Measurements from ENCODE around the gene CLIC6. TPM values are rescaled to one million over a fixed set of nuclear protein-coding genes. Genes with fewer than 3 reads are reported as not detected.

The CLIC6 gene
- total and polyA plus RNA-seq, 8 donors = 1.0 to 13.2 (median 2.1) TPM

DNA sequence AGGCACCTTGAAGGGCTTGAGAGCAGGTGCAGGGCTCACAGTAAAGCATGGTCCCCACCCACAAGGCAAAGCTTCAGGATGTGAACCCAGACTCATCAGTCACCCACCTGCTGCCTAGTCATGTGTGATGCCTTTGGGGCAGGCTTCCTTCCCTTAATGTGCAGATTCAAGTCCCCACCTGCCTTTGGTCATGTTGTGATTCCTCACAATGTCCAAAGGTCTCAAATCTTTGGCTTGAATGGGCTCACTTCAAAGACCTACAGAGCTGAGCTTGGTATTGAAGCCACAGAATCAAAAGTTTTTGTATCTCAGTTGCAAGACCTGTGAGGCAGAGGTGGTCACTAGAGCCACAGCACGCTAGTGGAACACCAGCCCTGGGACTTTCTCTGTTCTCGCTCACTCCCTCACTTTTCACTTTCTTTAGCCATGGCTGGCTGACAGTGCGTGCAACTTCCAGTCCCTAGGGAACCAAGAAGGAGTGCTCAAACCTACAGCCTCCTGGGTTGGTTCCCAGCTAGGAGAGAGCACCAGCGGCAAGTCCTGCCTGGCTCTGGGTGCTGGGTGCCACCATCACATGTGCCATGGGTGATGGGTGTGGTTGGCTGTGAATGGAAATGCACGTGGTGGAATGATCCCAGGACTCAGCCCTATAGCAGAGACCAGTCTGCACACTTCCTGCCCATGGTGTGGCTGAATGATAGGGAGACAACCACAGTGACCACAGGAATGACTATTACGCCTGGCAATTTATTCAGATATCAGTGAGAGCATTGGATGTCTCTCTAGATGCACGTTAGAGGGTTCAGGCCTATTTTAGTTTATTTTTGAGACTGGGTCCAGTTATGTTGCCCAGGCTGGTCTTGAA is 26.4 kb upstream of the CLIC6 start:
- DNase-seq = no peak
- no peak overlapping the region for H3K27ac ChIP-seq
- 74 to 91% methylated on average over 7 of the region's 7 CpGs for WGBS, 2 donors
- no peaks in the 10 kb centered on the region for H3K9me3 ChIP-seq
- no peak overlapping the region for H3K4me3 ChIP-seq
- intact Hi-C loops (cut with DNase I) = no loop called here
- no peaks in the 10 kb centered on the region for H3K36me3 ChIP-seq
- TF ChIP-seq, protein P1, sequence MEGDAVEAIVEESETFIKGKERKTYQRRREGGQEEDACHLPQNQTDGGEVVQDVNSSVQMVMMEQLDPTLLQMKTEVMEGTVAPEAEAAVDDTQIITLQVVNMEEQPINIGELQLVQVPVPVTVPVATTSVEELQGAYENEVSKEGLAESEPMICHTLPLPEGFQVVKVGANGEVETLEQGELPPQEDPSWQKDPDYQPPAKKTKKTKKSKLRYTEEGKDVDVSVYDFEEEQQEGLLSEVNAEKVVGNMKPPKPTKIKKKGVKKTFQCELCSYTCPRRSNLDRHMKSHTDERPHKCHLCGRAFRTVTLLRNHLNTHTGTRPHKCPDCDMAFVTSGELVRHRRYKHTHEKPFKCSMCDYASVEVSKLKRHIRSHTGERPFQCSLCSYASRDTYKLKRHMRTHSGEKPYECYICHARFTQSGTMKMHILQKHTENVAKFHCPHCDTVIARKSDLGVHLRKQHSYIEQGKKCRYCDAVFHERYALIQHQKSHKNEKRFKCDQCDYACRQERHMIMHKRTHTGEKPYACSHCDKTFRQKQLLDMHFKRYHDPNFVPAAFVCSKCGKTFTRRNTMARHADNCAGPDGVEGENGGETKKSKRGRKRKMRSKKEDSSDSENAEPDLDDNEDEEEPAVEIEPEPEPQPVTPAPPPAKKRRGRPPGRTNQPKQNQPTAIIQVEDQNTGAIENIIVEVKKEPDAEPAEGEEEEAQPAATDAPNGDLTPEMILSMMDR (IDR thresholded peaks at IDR 0.05) = no peak
- FAIRE-seq = no peak
- H3K27me3 ChIP-seq = no peaks in the 10 kb centered on the region
- H3K4me1 ChIP-seq = no peaks in the 10 kb centered on the region
- ATAC-seq = no peak

DNA sequence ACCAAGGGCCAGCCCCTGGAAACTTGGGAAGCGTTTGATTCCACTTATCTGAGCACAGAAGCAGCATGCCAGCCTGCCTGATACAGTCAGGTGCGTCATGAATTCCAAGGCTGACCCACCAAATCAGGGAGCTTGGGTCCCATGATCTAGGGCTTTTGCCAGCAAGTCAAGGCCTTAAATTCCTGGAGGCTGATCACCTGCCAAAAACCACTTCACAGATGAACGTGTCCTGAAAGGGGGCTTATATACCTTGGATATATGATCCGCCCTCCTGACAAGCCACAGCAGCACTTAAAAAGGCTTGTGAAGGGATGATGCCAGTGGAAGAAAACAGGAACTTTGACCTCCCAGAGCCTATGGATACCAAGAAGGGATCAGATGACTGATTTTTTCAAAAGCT is 24.0 kb upstream of the CLIC6 start:
- Histone ChIP-seq H3K36me3 (no peaks in the 10 kb centered on the region), H3K9me3 (no peaks in the 10 kb centered on the region), H3K27me3 (no peaks in the 10 kb centered on the region), H3K27ac (no peak overlapping the region), H3K4me1 (no peaks in the 10 kb centered on the region), H3K4me3 (no peak overlapping the region)
- 31 to 35% methylated on average over 4 of the region's 4 CpGs for WGBS, 2 donors
- intact Hi-C loops (cut with DNase I) = no loop called here
- FAIRE-seq (no peak), ATAC-seq (peak; percentile 49 to 65 (median 54)), DNase-seq (peak in 2 of 6 donors; percentile 11 to 26)
- TF ChIP-seq, protein P1 (IDR thresholded peaks at IDR 0.05) = no peak

DNA sequence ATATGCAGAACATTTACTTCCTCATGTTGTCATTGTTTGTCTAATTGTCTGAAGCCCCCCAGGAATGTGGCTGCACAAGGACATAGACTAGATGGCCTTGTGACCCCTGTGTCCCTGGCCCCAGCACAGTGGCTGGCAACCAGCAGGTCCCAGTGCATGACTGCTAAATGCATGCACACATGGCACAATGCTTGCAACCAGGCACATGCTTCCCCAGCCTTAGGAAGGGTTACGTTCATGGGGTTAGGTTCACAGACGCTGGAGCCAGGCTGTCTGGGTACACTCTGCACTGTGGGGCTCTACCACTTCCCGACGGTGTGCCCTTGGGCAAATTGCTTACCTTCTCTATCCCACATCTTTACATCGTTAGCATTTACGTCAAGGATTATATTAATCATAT is 21.2 kb upstream of the CLIC6 start:
- Histone ChIP-seq H3K4me3 (no peak overlapping the region), H3K36me3 (no peaks in the 10 kb centered on the region), H3K9me3 (no peaks in the 10 kb centered on the region), H3K4me1 (no peaks in the 10 kb centered on the region), H3K27me3 (no peaks in the 10 kb centered on the region), H3K27ac (no peak overlapping the region)
- no peak for FAIRE-seq
- no peak for DNase-seq
- 61 to 64% methylated on average over 6 of the region's 6 CpGs for WGBS, 2 donors
- intact Hi-C loops (cut with DNase I) = no loop called here
- no peak for ATAC-seq
- TF ChIP-seq, protein P1 (IDR thresholded peaks at IDR 0.05) = no peak

DNA sequence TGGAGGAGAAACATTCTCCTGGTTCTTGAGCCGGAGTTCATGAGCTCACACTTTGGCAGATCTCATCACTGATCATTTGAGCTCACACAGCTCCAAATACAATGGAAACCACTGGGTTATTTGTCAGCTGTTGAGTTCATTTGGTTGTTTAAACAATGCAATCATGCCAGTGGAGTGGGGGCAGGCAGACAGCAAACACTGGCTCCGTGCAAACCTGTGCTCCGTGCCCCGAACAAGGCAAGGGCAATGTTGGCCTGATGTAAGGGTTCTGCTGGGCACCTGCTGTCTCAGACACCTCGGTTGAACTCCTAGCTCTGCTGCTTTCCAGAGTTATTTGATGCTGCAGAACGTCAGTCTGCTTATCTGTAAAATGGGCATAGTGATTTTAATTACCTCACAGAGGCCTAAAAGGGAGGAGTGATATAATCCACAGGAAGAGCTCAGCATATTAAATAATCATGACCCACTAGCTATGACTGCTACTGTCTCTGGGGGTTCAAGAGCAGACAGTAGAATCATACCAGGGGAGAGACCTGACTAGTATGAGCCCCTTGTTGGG is 20.0 kb upstream of the CLIC6 start:
- Histone ChIP-seq H3K4me3 (no peak overlapping the region), H3K9me3 (no peaks in the 10 kb centered on the region), H3K4me1 (no peaks in the 10 kb centered on the region), H3K27ac (no peak overlapping the region), H3K27me3 (no peaks in the 10 kb centered on the region), H3K36me3 (no peaks in the 10 kb centered on the region)
- TF ChIP-seq, protein P1 (IDR thresholded peaks at IDR 0.05) = no peak
- DNase-seq = no peak
- no peak for FAIRE-seq
- ATAC-seq = peak in 3 of 4 donors; percentile 53 to 61 (median 53)
- intact Hi-C loops (cut with DNase I) = no loop called here
- 36 to 37% methylated on average over 6 of the region's 6 CpGs for WGBS, 2 donors

DNA sequence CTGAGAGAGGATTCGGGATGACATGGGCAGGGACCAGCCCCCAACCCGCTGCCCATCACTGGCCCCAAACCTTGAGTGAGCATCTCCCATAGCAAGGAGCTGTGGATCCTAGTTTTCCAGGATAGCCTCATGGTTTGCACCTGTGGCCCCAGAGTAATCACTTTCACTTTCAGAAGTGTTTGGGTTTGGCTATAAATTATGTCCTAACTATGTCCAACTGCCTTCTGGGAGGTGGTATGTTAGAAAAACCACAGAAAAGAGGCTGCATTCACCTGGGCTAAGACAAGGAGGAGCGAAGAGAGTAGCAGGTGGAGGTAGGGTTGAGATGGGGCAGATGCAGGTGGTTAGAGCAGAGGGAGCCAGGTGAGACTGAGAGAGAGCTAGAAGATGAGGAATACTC is 19.4 kb upstream of the CLIC6 start:
- TF ChIP-seq, protein P1 (IDR thresholded peaks at IDR 0.05) = no peak
- Histone ChIP-seq H3K4me1 (no peaks in the 10 kb centered on the region), H3K27ac (no peak overlapping the region)

More for the DNA sequence above, 19.4 kb upstream of the CLIC6 start:
- WGBS, 2 donors = 93 to 95% methylated on average over 3 of the region's 3 CpGs
- Histone ChIP-seq H3K36me3 (no peaks in the 10 kb centered on the region), H3K27me3 (no peaks in the 10 kb centered on the region), H3K9me3 (no peaks in the 10 kb centered on the region), H3K4me3 (no peak overlapping the region)
- intact Hi-C loops (cut with DNase I) = no loop called here
- ATAC-seq (peak in 1 of 4 donors; percentile 30), DNase-seq (no peak), FAIRE-seq (no peak)
